ENCODE results near the gene RAB10. TPM values are rescaled to one million over a fixed set of nuclear protein-coding genes. Genes with fewer than 3 reads are reported as not detected.
A peak's percentile ranks its signal among the peaks of the same experiment; 100 is the strongest.
"Not testable (repeated sequence)": the region's sequence is repeated elsewhere in the genome, so short reads cannot be mapped to it uniquely, and the experiment has no call there.

Gene RAB10
- total RNA-seq, 2 donors from 2014 or later, result 73.9 to 80.8 TPM

DNA sequence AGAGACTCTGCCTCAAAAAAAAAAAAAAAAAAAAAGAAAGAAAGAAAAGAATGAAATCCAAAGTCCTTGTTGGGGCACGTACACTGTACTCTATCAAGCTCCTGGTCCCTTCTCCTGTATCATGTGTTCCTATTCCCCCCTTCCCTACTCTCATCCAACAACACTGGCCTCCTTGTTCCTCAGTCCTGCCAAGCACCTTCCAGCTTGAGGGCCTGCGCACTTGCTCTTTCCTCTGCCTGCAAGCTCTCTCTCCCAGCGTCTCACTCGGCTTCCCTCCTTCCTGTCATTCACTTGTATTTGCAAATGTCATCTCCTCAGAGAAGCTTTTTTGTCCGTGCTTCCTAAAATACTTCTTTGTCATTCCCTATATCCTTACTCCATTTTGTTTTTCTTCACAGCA, 40.8 kb upstream of the RAB10 start:
- no peaks in the 10 kb centered on the region for H3K9me3 ChIP-seq
- DNase-seq (ENCODE audit: low spot score) (no peak), ATAC-seq (ENCODE audit: insufficient number of reproducible peaks, low FRiP score, low read depth) (no peak)
- peaks cover 7 to 12% of the 10 kb centered on the region in 2 donors for H3K4me1 ChIP-seq (ENCODE audit: control insufficient read depth in 1 of 2, low read depth in 2 of 2)
- TF ChIP-seq, protein P1, sequence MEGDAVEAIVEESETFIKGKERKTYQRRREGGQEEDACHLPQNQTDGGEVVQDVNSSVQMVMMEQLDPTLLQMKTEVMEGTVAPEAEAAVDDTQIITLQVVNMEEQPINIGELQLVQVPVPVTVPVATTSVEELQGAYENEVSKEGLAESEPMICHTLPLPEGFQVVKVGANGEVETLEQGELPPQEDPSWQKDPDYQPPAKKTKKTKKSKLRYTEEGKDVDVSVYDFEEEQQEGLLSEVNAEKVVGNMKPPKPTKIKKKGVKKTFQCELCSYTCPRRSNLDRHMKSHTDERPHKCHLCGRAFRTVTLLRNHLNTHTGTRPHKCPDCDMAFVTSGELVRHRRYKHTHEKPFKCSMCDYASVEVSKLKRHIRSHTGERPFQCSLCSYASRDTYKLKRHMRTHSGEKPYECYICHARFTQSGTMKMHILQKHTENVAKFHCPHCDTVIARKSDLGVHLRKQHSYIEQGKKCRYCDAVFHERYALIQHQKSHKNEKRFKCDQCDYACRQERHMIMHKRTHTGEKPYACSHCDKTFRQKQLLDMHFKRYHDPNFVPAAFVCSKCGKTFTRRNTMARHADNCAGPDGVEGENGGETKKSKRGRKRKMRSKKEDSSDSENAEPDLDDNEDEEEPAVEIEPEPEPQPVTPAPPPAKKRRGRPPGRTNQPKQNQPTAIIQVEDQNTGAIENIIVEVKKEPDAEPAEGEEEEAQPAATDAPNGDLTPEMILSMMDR (IDR thresholded peaks at IDR 0.05), result no peak
- H3K27ac ChIP-seq, result no peak overlapping the region
- no peaks in the 10 kb centered on the region for H3K27me3 ChIP-seq (replicated peaks; ENCODE audit: insufficient read depth)
- H3K36me3 ChIP-seq, result no peaks in the 10 kb centered on the region
- H3K4me3 ChIP-seq, result no peak overlapping the region

GRCh38 chr2:25994509-25994908, 39.4 kb upstream of the RAB10 start:
- Histone ChIP-seq H3K36me3 (no peaks in the 10 kb centered on the region), H3K27me3 (replicated peaks; ENCODE audit: insufficient read depth) (no peaks in the 10 kb centered on the region), H3K27ac (no peak overlapping the region), H3K4me1 (ENCODE audit: control insufficient read depth in 1 of 2, low read depth in 2 of 2) (peaks cover 8 to 26% of the 10 kb centered on the region in 2 donors), H3K4me3 (no peak overlapping the region), H3K9me3 (no peaks in the 10 kb centered on the region)
- DNase-seq (ENCODE audit: low spot score), result no peak
- TF ChIP-seq, protein P1 (IDR thresholded peaks at IDR 0.05), result no peak
- ATAC-seq (ENCODE audit: insufficient number of reproducible peaks, low FRiP score, low read depth), result no peak

DNA sequence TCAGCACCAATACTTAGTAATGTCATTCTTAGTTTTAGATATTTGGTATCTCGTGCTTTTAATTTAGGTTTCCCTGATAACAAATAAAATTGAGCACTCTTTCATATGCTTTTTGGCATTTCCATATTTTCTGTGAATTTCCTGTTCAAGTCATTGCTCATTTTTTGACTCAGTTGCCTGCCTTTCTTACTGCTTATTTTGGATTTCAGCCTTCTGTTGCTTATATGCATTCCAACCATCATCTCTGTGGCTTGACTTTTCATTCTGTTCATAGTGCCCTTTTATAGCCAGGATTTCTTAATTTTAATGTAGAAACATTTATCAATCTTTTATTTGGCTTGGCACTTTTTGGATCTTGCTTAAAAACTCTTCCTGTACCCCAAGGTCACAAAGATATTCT, 37.0 kb upstream of the RAB10 start:
- Histone ChIP-seq H3K27me3 (replicated peaks; ENCODE audit: insufficient read depth) (no peaks in the 10 kb centered on the region), H3K36me3 (no peaks in the 10 kb centered on the region), H3K27ac (peak overlapping the region in 1 of 2 donors; percentile 23), H3K4me3 (no peak overlapping the region), H3K4me1 (ENCODE audit: control insufficient read depth in 1 of 2, low read depth in 2 of 2) (peaks cover 29 to 47% of the 10 kb centered on the region in 2 donors), H3K9me3 (no peaks in the 10 kb centered on the region)
- TF ChIP-seq, protein P1 (IDR thresholded peaks at IDR 0.05), result no peak
- no peak for ATAC-seq (ENCODE audit: insufficient number of reproducible peaks, low FRiP score, low read depth)
- DNase-seq (ENCODE audit: low spot score), result no peak

DNA sequence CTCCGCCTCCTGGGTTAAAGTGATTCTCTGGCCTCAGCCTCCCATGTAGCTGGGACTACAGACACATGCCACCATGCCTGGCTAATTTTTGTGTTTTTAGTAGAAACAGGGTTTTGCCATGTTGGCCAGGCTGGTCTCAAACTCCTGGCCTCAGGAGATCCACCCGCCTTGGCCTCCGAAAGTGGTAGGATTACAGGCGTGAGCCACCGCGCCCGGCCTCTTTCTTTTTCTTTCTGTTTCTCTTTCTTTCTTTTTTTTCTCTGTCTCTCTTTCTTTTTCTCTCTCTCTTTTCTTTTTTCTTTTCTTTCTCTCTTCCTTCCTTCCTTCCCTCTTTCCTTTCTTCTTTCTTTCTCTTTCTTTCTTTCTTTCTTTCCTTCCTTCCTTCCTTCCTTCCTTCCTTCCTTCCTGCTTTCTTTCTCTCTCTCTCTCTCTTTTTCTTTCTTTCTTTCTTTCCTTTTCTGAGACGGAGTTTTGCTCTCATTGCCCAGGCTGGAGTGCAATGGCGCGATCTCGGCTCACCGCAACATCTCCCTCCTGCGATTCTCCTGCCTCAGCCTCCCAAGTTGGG, 35.0 kb upstream of the RAB10 start:
- DNase-seq (ENCODE audit: low spot score); H3K36me3 ChIP-seq; ATAC-seq (ENCODE audit: insufficient number of reproducible peaks, low FRiP score, low read depth); H3K4me3 ChIP-seq; H3K9me3 ChIP-seq; H3K27me3 ChIP-seq (replicated peaks; ENCODE audit: insufficient read depth): not testable (repeated sequence)
- Histone ChIP-seq H3K4me1 (ENCODE audit: control insufficient read depth in 1 of 2, low read depth in 2 of 2) (peaks cover 35 to 60% of the 10 kb centered on the region in 2 donors), H3K27ac (peak overlapping the region in 1 of 2 donors; percentile 78)

GRCh38 chr2:25999406-25999805, 34.5 kb upstream of the RAB10 start:
- ATAC-seq (ENCODE audit: insufficient number of reproducible peaks, low FRiP score, low read depth); H3K27me3 ChIP-seq (replicated peaks; ENCODE audit: insufficient read depth); H3K4me3 ChIP-seq: not testable (repeated sequence)

GRCh38 chr2:26000561-26001082, 33.3 kb upstream of the RAB10 start:
- ATAC-seq (ENCODE audit: insufficient number of reproducible peaks, low FRiP score, low read depth) (peak; percentile 31), DNase-seq (ENCODE audit: low spot score) (peak; percentile 37)
- Histone ChIP-seq H3K4me3 (no peak overlapping the region), H3K4me1 (ENCODE audit: control insufficient read depth in 1 of 2, low read depth in 2 of 2) (peaks cover 35 to 60% of the 10 kb centered on the region in 2 donors), H3K27ac (peak overlapping the region; percentile 57 to 76), H3K9me3 (no peaks in the 10 kb centered on the region), H3K36me3 (no peaks in the 10 kb centered on the region), H3K27me3 (replicated peaks; ENCODE audit: insufficient read depth) (no peaks in the 10 kb centered on the region)
- TF ChIP-seq, protein P1 (IDR thresholded peaks at IDR 0.05), result no peak

More at GRCh38 chr2:25999406-25999805, 34.5 kb upstream of the RAB10 start:
- H3K27ac ChIP-seq; H3K36me3 ChIP-seq; H3K9me3 ChIP-seq; DNase-seq (ENCODE audit: low spot score): not testable (repeated sequence)
- H3K4me1 ChIP-seq (ENCODE audit: control insufficient read depth in 1 of 2, low read depth in 2 of 2), result peaks cover 35 to 60% of the 10 kb centered on the region in 2 donors
